GM12878 (cell line): Measurements from ENCODE around the gene SYNGAP1. TPM values are rescaled to one million over a fixed set of nuclear protein-coding genes. Genes with fewer than 3 reads are reported as not detected.

Source experiments
- ATAC-seq: fragments of 200-7000 bp; cut with Tn5 transposase; 3 replicates; pipeline ENCODE4 v1.9.1; 2020; ENCODE audit warnings: mild to moderate bottlenecking, moderate library complexity
- BruUV-seq: library from RNA; stranded (reverse); fragments of 400-500 nt; replicated peaks from 2 replicates; lab custom pipeline; 2021; lab: Mats Ljungman, UMichigan
- CTCF ChIA-PET: fragments of 300-600 bp; sonication (Branson Sonifier 250); formaldehyde crosslinking; extraction: SDS; loops from one replicate; lab custom pipeline; 2021; ENCODE audit warnings: inconsistent platforms; lab: Yijun Ruan, JAX
- POLR2A ChIA-PET: fragments of 350-600 bp; formaldehyde crosslinking; extraction: SDS; loops from one replicate; lab custom pipeline; 2021; ENCODE audit warnings: inconsistent platforms; lab: Charles Lee
- RAD21 ChIA-PET: fragments of 300-600 bp; sonication (Branson Sonifier 250); formaldehyde crosslinking; loops from one replicate; lab custom pipeline; 2023; ENCODE audit warnings: antibody characterized with exemption; ENCODE audit not compliant: unreplicated experiment; lab: Charles Lee
- SMC1A ChIA-PET: fragments of 300-600 bp; sonication (Branson Sonifier 250); formaldehyde crosslinking; loops from one replicate; lab custom pipeline; 2023; ENCODE audit not compliant: unreplicated experiment, uncharacterized antibody; lab: Charles Lee
- DNase-seq: peaks from one replicate; pipeline ENCODE4 v3.0.0-alpha.2; 2011; ENCODE audit warnings: low read depth, low spot score
- FAIRE-seq: peaks from 3 replicates; lab custom pipeline; 2011; peaks lifted over from hg19 to GRCh38; lab: Jason Lieb, UNC
- H2AFZ ChIP-seq: 2 replicates; pipeline ENCODE4 v1.6.0; 2011; ENCODE audit warnings: low read depth, low read length, control low read depth; ENCODE audit not compliant: control insufficient read depth
- H3K27ac ChIP-seq: 2 replicates; pipeline ENCODE4 v1.5.1; 2011; ENCODE audit warnings: control low read depth; ENCODE audit not compliant: control insufficient read depth, insufficient read depth
- H3K27me3 ChIP-seq, 2 experiments: replicated peaks in 1 of 2; 2 replicates each; pipeline versions ENCODE4 v1.6.0 to v1.6.1; 2011; ENCODE audit warnings: low read length in 1 of 2; ENCODE audit not compliant: control insufficient read depth in 2 of 2, insufficient read depth in 2 of 2
- H3K36me3 ChIP-seq, 2 experiments: 2 replicates each; pipeline ENCODE4 v1.5.1; 2011; ENCODE audit warnings: low read length in 1 of 2; ENCODE audit not compliant: control insufficient read depth in 2 of 2, insufficient read depth in 2 of 2
- H3K4me1 ChIP-seq: 2 replicates; pipeline ENCODE4 v1.6.1; 2011; ENCODE audit warnings: mild to moderate bottlenecking, low read length, moderate library complexity, mixed read lengths; ENCODE audit not compliant: control insufficient read depth, insufficient read depth
- H3K4me2 ChIP-seq: 2 replicates; pipeline ENCODE4 v1.6.0; 2011; ENCODE audit warnings: control low read depth; ENCODE audit not compliant: control insufficient read depth, insufficient read depth
- H3K4me3 ChIP-seq: fragments of 200-600 bp; sonication (generic); 2 replicates; pipeline ENCODE4 v1.5.1; 2016
- H3K79me2 ChIP-seq: 2 replicates; pipeline ENCODE4 v1.6.0; 2011; ENCODE audit warnings: low read length; ENCODE audit not compliant: control insufficient read depth, insufficient read depth
- H3K9ac ChIP-seq: 2 replicates; pipeline ENCODE4 v1.8.0; 2011; ENCODE audit warnings: low read length, control low read depth, mixed read lengths; ENCODE audit not compliant: control insufficient read depth, insufficient read depth
- H3K9me3 ChIP-seq: replicated peaks from 3 replicates; pipeline ENCODE4 v1.5.1; 2011; ENCODE audit warnings: mild to moderate bottlenecking, low read length; ENCODE audit not compliant: control insufficient read depth, insufficient read depth
- H4K20me1 ChIP-seq: 2 replicates; pipeline ENCODE4 v1.6.0; 2011; ENCODE audit not compliant: control insufficient read depth, insufficient read depth
- ASH2L ChIP-seq: fragments of 300-600, 200-600 bp; sonication (generic); IDR thresholded peaks from 2 replicates; pipeline ENCODE4 v1.6.1; 2017; ENCODE audit warnings: low read depth, mild to moderate bottlenecking, borderline replicate concordance
- CREB1 ChIP-seq: IDR thresholded peaks from 2 replicates; pipeline ENCODE4 v1.6.1; 2012; ENCODE audit warnings: low read depth, mild to moderate bottlenecking, inconsistent platforms
- EED ChIP-seq: sonication (generic); IDR thresholded peaks from 2 replicates; pipeline ENCODE4 v1.6.1; 2016; ENCODE audit warnings: antibody characterized with exemption, low read depth
- EGR1 ChIP-seq, 2 experiments: IDR thresholded peaks; 1 replicate in 1 of 2; 2 replicates in 1 of 2; pipeline ENCODE4 v1.6.1; 2011 to 2012; ENCODE audit warnings: low read depth in 2 of 2, low read length in 2 of 2, borderline replicate concordance in 1 of 2, mild to moderate bottlenecking in 1 of 2, moderate library complexity in 1 of 2
- SRF ChIP-seq, 2 experiments: IDR thresholded peaks; 2 replicates each; pipeline ENCODE4 v1.6.1; 2011; ENCODE audit warnings: low read depth in 2 of 2, low read length in 2 of 2, mild to moderate bottlenecking in 1 of 2, moderate library complexity in 1 of 2
- WGBS: methylation state at CpG from one replicate; pipeline ENCODE4 v1.1.6; 2016; ENCODE audit warnings: low lambda C conversion rate; ENCODE audit not compliant: insufficient replicate concordance, insufficient coverage; ENCODE audit errors: missing lambda C conversion rate; 5-methylcytosine and 5-hydroxymethylcytosine counted together
- in situ Hi-C: fragments of 300-500 bp; cut with MboI; formaldehyde crosslinking; loops from 9 replicates; pipeline ENCODE4 v1.14.3; 2018; ENCODE audit warnings: mixed read lengths
- intact Hi-C: fragments of 100-400 bp; cut with micrococcal nuclease; formaldehyde crosslinking; loops from one replicate; pipeline ENCODE4 v1.14.2; 2022; ENCODE audit not compliant: unreplicated experiment
- polyA plus RNA-seq, 11 experiments: library from polyadenylated mRNA; depleted of rRNA in 4 of 11; unstranded in 6 of 11; stranded (reverse) in 5 of 11; fragments of >200 nt; fragmentation: Nextera tagmentation in 4 of 11; fragmentation: Illumina TruSeq in 1 of 11; extraction: Ambion mirVana in 4 of 11; extraction: Trizol in 1 of 11; gene quantifications; 1 replicate in 1 of 11; 2 replicates in 10 of 11; pipeline versions ENCODE4 v1.2.1 to v1.2.3, GENCODE V29; 2011 to 2016; ENCODE audit warnings: inconsistent platforms in 2 of 11, missing spikeins in 2 of 11, low read depth in 1 of 11
- total RNA-seq, 4 experiments: library from RNA; depleted of rRNA in 3 of 4; stranded (reverse); fragments of >200 nt in 3 of 4; fragmentation: Illumina TruSeq in 1 of 4; extraction: Trizol in 1 of 4; gene quantifications; 2 replicates each; pipeline versions ENCODE4 v1.2.1 to v1.2.3, GENCODE V29; 2013 to 2021
- TF ChIP-seq, protein P1 (sequence below): fragments of 450-650 bp; IDR thresholded peaks from 2 replicates; pipeline ENCODE4 v1.6.1; 2017; ENCODE audit warnings: mild to moderate bottlenecking, moderate library complexity

Gene SYNGAP1
- total and polyA plus RNA-seq, 10 of the 15 experiments (the other 5 are each of a cell fraction or from before 2014, with no cell fraction given), result 0.05 to 9.2 (median 1.2) TPM

- TF ChIP-seq, protein P1, sequence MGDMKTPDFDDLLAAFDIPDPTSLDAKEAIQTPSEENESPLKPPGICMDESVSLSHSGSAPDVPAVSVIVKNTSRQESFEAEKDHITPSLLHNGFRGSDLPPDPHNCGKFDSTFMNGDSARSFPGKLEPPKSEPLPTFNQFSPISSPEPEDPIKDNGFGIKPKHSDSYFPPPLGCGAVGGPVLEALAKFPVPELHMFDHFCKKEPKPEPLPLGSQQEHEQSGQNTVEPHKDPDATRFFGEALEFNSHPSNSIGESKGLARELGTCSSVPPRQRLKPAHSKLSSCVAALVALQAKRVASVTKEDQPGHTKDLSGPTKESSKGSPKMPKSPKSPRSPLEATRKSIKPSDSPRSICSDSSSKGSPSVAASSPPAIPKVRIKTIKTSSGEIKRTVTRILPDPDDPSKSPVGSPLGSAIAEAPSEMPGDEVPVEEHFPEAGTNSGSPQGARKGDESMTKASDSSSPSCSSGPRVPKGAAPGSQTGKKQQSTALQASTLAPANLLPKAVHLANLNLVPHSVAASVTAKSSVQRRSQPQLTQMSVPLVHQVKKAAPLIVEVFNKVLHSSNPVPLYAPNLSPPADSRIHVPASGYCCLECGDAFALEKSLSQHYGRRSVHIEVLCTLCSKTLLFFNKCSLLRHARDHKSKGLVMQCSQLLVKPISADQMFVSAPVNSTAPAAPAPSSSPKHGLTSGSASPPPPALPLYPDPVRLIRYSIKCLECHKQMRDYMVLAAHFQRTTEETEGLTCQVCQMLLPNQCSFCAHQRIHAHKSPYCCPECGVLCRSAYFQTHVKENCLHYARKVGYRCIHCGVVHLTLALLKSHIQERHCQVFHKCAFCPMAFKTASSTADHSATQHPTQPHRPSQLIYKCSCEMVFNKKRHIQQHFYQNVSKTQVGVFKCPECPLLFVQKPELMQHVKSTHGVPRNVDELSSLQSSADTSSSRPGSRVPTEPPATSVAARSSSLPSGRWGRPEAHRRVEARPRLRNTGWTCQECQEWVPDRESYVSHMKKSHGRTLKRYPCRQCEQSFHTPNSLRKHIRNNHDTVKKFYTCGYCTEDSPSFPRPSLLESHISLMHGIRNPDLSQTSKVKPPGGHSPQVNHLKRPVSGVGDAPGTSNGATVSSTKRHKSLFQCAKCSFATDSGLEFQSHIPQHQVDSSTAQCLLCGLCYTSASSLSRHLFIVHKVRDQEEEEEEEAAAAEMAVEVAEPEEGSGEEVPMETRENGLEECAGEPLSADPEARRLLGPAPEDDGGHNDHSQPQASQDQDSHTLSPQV, result no peak
- TF ChIP-seq, all 136 proteins: peak for 0
Measured at GRCh38 chr6:33450434-33450833, 30.6 kb downstream of the SYNGAP1 start (continued).

DNA sequence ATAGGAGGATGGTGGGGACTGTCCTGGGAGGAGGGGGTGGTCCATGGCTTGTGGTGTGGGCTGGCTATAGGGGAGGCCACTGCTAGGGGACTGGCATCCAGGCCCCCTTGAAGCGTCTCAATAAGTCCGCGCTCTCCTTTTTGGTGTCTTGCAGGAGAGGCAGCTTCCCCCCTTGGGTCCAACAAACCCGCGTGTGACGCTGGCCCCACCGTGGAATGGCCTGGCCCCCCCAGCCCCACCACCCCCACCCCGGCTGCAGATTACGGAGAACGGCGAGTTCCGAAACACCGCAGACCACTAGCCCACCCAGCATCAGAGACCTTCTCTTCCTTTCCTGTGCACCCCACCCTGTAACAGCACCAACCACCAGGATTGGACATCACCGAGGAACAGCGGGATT lies 31.7 kb downstream of the SYNGAP1 start:
- no peak for ATAC-seq
- SMC1A ChIA-PET, result no interaction called here
- CTCF ChIA-PET, result no interaction called here

More for the DNA sequence above, 31.7 kb downstream of the SYNGAP1 start:
- peaks cover 3% of the 10 kb centered on the region; the same call in 1 of the 2 replicates for H3K4me1 ChIP-seq
- DNase-seq (no peak), FAIRE-seq (no peak)
- BruUV-seq, result no TSS peak
- H3K9me3 ChIP-seq, result no peaks in the 10 kb centered on the region
- ChIA-PET RAD21 (no interaction called here), POLR2A (no interaction called here)
- no peaks in the 10 kb centered on the region for H4K20me1 ChIP-seq
- in situ Hi-C loops, result no loop called here
- H3K9ac ChIP-seq, result no peak overlapping the region
- H3K36me3 ChIP-seq, result peaks cover 0 to 4% of the 10 kb centered on the region in 2 experiments; a peak in 2 of 4 replicates
- WGBS, result 97% methylated on average over 10 of the region's 15 CpGs
- no peak overlapping the region for H2AFZ ChIP-seq
- no peak overlapping the region for H3K4me2 ChIP-seq
- TF ChIP-seq EGR1 (IDR thresholded peaks at IDR 0.05; ENCODE audit: borderline replicate concordance in 1 of 2, low read depth in 2 of 2, low read length in 2 of 2) (no peak), EED (no peak), ASH2L (no peak), CREB1 (no peak), SRF (IDR thresholded peaks at IDR 0.05; ENCODE audit: low read depth in 2 of 2, low read length in 2 of 2) (no peak)
- intact Hi-C loops, result no loop called here
- H3K27ac ChIP-seq, result no peak overlapping the region
- no peak overlapping the region for H3K4me3 ChIP-seq
- H3K79me2 ChIP-seq, result peaks cover 17% of the 10 kb centered on the region
- no peaks in the 10 kb centered on the region for H3K27me3 ChIP-seq
